Kidney capillary endothelial cell (primary cell): ENCODE data around the gene DLK2.
A peak's percentile ranks its signal among the peaks of the same experiment; 100 is the strongest.
"Not testable (repeated sequence)": the region's sequence is repeated elsewhere in the genome, so short reads cannot be mapped to it uniquely, and the experiment has no call there.

ENCODE experiments used
- DNase-seq: peaks from one replicate; pipeline ENCODE4 v3.0.0-alpha.2; 2018; ENCODE audit warnings: low spot score

Gene DLK2

DNA sequence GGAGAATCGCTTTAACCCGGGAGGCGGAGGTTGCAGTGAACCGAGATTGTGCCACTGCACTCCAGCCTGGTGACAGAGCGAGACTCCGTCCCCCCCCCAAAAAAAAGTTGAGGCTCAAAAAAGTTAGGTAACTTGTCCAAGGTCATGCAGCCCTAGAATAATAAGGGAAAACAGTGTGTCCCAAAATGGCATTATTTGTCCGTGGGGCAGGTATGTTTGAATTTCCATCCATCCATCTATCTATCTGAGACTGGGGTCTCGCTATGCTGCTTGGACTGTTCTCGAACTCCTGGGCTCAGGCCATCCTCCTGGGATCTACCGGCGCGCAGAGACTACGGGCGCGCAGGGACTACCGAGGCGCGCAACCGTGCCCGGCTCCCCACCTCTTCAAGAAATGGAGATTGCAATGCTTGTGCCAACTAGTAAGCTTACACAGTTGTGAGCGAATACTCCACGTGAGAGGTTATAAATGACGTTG lies 28.4 kb downstream of the DLK2 start:
- DNase-seq: no peak

DNA sequence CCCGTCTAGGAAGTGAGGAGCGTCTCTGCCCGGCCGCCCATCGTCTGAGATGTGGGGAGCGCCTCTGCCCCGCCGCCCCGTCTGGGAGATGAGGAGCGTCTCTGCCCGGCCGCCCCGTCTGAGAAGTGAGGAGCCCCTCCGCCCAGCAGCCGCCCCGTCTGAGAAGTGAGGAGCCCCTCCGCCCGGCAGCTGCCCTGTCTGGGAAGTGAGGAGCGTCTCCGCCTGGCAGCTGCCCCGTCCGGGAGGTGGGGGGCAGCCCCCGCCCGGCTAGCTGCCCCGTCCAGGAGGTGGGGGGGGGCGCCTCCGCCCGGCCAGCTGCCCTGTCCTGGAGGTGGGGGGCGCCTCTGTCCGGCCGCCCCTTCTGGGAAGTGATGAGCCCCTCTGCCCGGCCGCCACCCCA lies 30.3 kb downstream of the DLK2 start:
- DNase-seq: not testable (repeated sequence)

DNA sequence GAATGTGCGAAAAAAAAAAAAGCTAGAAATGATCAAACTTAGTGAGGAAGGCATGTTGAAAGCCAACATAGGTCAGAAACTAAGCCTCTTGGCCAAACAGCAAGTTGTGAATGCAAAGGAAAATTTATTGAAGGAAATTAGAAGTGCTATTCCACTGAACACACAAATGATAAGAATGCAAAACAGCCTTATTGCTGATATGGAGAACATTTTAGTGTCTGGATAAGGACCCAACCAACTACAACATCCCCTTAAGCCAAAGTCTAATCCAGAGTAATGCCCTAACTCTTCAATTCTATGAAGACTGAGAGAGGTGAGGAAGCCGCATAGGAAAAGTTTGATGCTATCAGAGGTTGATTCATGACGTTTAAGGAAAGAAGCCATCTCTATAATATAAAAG lies 33.5 kb downstream of the DLK2 start:
- no peak for DNase-seq

DNA sequence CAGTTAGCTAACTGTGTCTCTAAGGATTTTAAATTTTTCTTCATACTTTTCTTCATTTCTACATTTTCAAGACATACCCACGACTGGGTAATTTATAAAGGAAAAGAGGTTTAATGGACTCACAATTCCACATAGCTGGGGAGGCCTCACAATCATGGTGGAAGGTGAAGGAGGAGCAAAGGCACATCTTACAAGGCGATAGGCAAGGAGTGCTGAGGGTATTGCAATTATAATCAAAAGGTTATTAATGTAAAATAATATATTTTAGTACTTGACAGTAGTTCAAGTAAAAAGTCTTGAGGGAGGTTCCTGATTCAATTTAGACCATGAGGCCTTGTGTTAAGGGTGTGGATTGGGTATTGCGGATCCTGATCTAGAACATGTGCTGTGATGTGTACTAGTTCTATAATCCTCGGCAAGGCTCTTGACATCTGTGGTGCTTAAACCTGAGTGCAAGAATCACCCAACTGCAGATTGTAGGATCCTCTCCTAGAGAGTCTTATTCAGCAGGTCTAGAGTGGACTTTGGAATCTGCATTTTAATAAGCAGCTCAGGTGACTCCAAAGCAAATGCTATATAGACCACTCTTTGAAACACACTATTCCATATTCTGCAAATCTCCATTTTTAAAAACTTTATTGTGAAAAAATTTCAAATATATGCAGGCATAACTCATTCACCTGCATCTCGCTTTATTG lies 35.2 kb downstream of the DLK2 start:
- no peak for DNase-seq

DNA sequence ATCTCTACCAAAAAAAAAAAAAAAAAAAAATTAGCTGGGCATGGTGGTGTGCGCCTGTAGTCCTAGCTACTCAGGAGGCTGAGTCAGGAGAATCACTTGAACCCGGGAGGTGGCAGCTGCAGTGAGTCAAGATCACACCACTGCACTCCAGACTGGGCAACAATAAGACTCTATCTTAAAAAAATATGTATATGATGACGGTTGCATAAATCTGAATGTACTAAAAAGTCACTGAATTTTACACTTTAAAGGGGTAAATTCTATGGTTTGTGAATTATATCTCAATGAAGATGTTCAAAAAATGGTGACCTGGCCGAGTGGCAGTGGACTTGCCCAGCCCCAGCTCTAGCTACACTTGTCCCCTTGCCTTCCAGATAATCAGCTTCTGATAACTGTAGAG lies 38.4 kb downstream of the DLK2 start:
- DNase-seq: no peak

DNA sequence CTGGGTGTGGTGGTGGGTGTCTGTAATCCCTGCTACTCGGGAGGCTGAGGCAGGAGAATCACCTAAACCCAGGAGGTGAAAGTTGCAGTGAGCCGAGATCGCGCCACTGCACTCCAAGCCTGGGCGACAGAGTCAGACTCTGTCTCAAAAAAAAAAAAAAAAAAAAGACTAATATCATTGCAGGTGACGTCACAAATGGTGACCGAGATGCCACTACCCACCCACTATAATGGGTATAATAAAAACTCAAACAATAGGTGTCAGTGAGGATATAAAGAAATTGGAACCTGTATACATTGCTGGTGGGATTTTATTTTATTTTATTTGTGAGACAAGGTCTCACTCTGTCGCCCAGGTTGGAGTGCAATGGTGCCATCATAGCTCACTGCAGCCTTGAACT lies 40.1 kb downstream of the DLK2 start:
- not testable (repeated sequence) for DNase-seq

DNA sequence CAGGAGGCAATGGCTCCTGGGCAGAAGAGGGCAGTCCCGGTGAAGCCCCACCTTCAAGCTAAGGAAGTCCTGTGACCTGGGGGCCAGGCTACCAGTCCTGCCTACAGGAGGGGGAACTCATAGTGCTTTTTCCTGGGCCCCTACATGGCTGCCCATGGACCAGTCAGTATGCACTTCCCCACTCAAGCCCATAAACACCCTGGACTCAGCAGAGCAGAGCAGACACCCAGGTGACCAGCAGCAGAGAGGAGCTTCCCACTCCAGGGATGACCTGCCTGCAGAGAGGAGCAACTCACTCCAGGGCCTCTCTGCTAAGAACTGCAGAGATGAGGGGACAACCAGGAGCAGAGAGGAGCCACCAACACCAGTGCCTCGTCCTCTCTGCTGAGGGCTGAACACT lies 42.3 kb downstream of the DLK2 start:
- no peak for DNase-seq

DNA sequence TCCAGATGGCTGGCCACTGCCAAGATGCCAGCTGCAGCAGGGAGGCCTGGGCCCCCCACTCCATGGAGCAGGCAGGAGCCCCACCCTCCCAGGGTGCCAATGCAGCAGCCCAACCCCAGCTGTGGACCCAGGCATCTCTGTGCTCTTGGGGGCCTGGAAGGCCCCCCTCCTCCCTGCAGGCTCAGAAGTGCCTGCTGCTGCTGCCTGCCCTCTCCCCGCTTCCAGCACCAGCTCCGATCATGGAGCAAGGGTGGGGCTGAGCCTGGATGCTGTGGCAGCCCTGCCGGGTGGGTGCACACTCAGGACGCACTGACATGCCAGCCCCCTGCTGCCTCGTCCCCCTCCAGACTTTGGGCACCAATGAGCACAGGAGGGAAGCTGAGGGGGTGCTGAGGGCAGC lies 42.8 kb downstream of the DLK2 start:
- no peak for DNase-seq

DNA sequence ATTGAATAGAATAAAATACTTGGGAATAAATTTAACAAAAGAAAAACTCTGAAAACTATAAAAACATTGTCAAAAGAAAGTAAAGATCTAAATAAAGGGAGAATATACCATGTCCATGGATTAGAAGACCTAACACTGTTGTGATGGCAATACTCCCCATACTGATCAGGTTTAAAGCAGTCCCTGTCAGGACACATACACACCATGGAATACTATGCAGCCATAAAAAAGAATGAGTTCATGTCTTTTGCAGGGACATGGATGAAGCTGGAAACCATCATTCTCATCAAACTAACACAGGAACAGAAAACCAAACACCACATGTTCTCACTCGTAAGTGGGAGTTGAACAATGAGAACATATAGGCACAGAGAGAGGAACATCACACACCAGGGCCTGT lies 44.6 kb downstream of the DLK2 start:
- not testable (repeated sequence) for DNase-seq

DNA sequence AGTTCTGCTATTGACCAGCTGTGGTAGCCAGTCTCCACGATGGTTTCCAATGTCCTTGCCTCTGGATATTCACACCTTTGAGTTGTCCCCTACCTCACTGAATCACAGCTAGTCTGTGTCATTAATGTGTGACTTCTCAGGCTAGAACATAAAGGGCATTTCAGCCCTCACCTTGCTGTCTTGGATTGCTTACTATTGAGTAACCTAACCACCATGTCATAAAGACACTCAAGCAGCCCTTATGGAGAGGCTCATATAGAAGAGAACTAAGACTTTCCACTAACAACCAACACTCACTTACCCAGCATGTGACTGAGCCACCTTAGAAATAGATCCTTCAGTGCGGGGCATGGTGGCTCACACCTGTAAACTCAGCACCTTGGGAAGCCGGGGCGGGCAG lies 47.1 kb downstream of the DLK2 start:
- DNase-seq: no peak

DNA sequence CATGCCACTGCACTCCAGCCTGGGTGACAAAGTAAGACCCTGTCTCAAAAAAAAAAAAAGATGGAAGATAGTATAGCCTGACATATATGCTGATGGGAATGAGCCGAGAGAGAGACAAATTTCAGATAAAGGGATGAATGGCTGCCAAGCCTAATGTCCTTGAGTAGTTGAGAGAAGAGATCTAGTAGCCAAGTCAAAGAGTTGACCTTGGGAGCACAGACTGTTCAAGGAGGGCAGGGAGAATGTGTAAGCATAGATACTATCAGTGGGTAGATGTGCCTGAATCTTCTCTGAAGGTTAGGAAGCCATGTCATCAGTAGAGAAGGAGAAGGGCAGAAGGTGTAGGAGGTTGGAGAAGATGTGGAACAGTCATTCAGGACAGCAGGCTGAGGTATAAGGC lies 48.1 kb downstream of the DLK2 start:
- DNase-seq: no peak

DNA sequence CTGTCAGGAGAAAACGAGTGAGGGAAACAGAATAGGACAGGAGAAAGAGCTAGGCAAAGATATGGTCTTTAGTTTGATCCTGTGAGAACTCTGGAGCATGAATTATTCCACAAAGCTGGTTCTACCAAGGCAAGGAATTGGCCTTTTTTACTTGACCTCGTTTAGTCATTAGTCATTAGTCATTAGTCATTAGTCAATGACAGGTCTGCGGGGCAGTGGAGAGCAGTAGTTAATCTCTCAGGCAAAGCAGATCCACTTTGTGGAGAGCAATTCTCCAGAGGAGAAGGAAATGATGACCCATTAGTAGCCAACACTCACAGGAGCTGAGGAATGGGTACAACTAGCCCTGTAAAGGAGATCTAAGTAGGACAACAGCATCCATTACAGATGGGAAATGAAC lies 50.0 kb downstream of the DLK2 start:
- peak; percentile 34 for DNase-seq

DNA sequence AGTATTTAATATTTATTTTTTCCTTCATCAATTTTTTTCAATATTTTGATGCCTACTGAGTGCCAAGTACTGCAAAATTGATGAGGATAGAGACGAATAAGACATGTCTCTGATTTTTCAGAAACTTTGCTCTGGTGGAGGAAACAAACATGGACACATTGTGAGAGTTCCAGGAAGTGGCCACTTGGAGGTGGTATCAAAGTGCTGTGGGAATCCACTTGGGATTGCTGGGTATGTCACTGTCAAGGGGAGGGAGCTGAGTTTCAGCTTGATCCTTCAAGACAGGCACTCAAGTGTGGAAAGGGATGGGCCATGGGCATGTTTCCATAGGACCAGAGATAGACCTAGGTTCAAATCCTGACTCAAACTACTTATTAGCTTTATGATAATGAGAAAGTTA lies 52.5 kb downstream of the DLK2 start:
- DNase-seq: no peak

DNA sequence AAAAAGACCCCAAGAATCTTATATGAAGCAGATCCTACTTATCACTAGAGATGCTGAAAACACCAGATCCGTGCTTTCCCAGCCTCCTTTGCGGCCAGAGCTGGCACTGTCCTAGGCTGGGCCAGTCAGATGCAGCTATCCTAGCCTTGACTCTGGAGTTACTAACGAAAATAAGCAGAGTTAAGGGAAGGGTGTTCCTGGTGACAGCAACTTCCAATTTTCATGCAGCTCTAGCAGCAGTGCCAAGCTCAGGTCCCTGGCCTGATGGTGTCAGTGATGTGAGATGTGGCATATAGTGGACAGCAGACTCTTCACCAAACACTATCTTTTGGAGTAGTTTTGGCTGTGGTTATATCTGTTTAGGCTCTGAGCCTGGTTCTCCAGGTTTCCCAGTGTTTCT lies 53.6 kb downstream of the DLK2 start:
- no peak for DNase-seq
